PC-3 (cell line): Measurements from ENCODE around the gene RACK1. TPM values are rescaled to one million over a fixed set of nuclear protein-coding genes. Genes with fewer than 3 reads are reported as not detected.
"Not testable (repeated sequence)": the region's sequence is repeated elsewhere in the genome, so short reads cannot be mapped to it uniquely, and the experiment has no call there.

Source experiments
- ATAC-seq: fragments of 200-7000 bp; cut with Tn5 transposase; 2 replicates; pipeline ENCODE4 v1.9.1; 2020; ENCODE audit warnings: mild to moderate bottlenecking, moderate library complexity
- BruUV-seq: library from RNA; stranded (reverse); fragments of 400-500 nt; replicated peaks from 2 replicates; lab custom pipeline; 2021; lab: Mats Ljungman, UMichigan
- CTCF ChIA-PET: fragments of 300-600 bp; sonication (Branson Sonifier 250); formaldehyde crosslinking; loops from one replicate; lab custom pipeline; 2022; ENCODE audit warnings: antibody characterized with exemption; lab: Charles Lee
- POLR2A ChIA-PET: fragments of 300-600 bp; sonication (Branson Sonifier 250); formaldehyde crosslinking; loops from one replicate; lab custom pipeline; 2022; ENCODE audit warnings: antibody characterized with exemption; ENCODE audit not compliant: unreplicated experiment; lab: Charles Lee
- DNase-seq: peaks from one replicate; pipeline ENCODE4 v3.0.0-alpha.2; 2015
- H2AFZ ChIP-seq: fragments of 300-600 bp; sonication (generic); 2 replicates; pipeline ENCODE4 v1.6.0; 2016; ENCODE audit warnings: antibody characterized with exemption, low read length
- H3F3A ChIP-seq: fragments of 300-600 bp; sonication (generic); one replicate; pipeline ENCODE4 v1.6.0; 2017; ENCODE audit warnings: antibody characterized with exemption, low read length, control low read depth, mild to moderate bottlenecking; ENCODE audit not compliant: unreplicated experiment
- H3K27ac ChIP-seq: fragments of 300-600 bp; sonication (generic); 2 replicates; pipeline ENCODE4 v1.5.1; 2016; ENCODE audit warnings: mild to moderate bottlenecking, low read length
- H3K27me3 ChIP-seq: fragments of 300-600 bp; sonication (generic); 2 replicates; pipeline ENCODE4 v1.6.1; 2016; ENCODE audit warnings: low read length, mixed read lengths
- H3K36me3 ChIP-seq: fragments of 300-600 bp; sonication (generic); 2 replicates; pipeline ENCODE4 v1.6.1; 2016; ENCODE audit warnings: low read depth, mixed run types, low read length, mixed read lengths
- H3K4me1 ChIP-seq: fragments of 300-600 bp; sonication (generic); 2 replicates; pipeline ENCODE4 v1.5.1; 2016; ENCODE audit warnings: low read length; ENCODE audit not compliant: insufficient read depth
- H3K4me2 ChIP-seq: fragments of 300-600 bp; sonication (generic); 2 replicates; pipeline ENCODE4 v1.6.0; 2016; ENCODE audit warnings: low read length
- H3K4me3 ChIP-seq: fragments of 300-600 bp; sonication (generic); 2 replicates; pipeline ENCODE4 v1.5.1; 2016; ENCODE audit warnings: mild to moderate bottlenecking, low read length, mixed read lengths
- H3K79me2 ChIP-seq: fragments of 300-600 bp; sonication (generic); 2 replicates; pipeline ENCODE4 v1.6.1; 2017; ENCODE audit warnings: low read length, mixed read lengths
- H3K9ac ChIP-seq: fragments of 300-600 bp; sonication (generic); 2 replicates; pipeline ENCODE4 v1.6.0; 2016; ENCODE audit warnings: mild to moderate bottlenecking, low read length
- H3K9me2 ChIP-seq: fragments of 300-600 bp; sonication (generic); replicated peaks from 2 replicates; pipeline ENCODE4 v1.6.1; 2016; ENCODE audit warnings: mixed run types, low read length, mixed read lengths
- H3K9me3 ChIP-seq: fragments of 300-600 bp; sonication (generic); 2 replicates; pipeline ENCODE4 v1.6.1; 2016; ENCODE audit warnings: low read length, mixed read lengths
- H4K20me1 ChIP-seq: fragments of 300-600 bp; sonication (generic); 2 replicates; pipeline ENCODE4 v1.6.1; 2016; ENCODE audit warnings: low read length, mixed read lengths
- EZH2 ChIP-seq: fragments of 300-600 bp; sonication (generic); IDR thresholded peaks from one replicate; pipeline ENCODE4 v1.6.1; 2017; ENCODE audit warnings: antibody characterized with exemption, mild to moderate bottlenecking, low read length; ENCODE audit not compliant: unreplicated experiment
- EZH2phosphoT487 ChIP-seq: fragments of 300-600 bp; sonication (generic); IDR thresholded peaks from 2 replicates; pipeline ENCODE4 v1.6.1; 2018; ENCODE audit warnings: mild to moderate bottlenecking, antibody characterized with exemption, low read length, borderline replicate concordance
- intact Hi-C: fragments of 100-400 bp; cut with micrococcal nuclease; formaldehyde crosslinking; loops from 2 replicates; pipeline ENCODE4 v1.9.0; 2023
- total RNA-seq: library from RNA; depleted of rRNA; stranded (reverse); fragments of >200 nt; gene quantifications from 2 replicates; pipeline ENCODE4 v1.2.3, GENCODE V29; 2014
- TF ChIP-seq, protein P1 (sequence below): fragments of 300-600 bp; sonication (generic); conservative IDR thresholded peaks from 2 replicates; pipeline ENCODE4 v1.5.1; 2017; ENCODE audit warnings: antibody characterized with exemption, low read depth, mild to moderate bottlenecking, low read length

Gene RACK1
- total RNA-seq, 1 experiment from 2014 or later, result 3,047 TPM

DNA sequence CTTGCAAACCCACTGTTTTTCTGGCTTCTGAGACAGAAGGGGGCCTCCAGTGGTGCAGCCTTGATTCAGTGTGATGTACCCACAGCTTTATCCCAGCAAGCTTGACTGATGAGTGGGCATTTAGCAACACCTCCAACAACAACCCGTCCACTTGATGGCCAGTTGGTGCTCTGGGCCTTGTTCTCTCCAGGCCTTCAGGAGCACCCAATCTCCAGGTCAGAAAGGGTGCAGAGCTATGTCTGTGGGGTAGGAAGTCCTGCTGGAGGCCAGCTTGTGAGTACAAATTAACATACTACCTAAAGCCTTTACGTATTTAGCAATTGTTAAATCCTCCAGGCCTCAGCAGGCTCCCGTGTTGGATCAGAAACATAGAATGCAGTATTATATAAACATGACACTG, 27.4 kb upstream of the RACK1 start:
- H3K9me2 ChIP-seq, result no peaks in the 10 kb centered on the region
- no peaks in the 10 kb centered on the region for H3K36me3 ChIP-seq
- no peak overlapping the region for H3K27ac ChIP-seq
- no peaks in the 10 kb centered on the region for H4K20me1 ChIP-seq
- no peaks in the 10 kb centered on the region for H3K27me3 ChIP-seq
- no TSS peak for BruUV-seq
- intact Hi-C loops, result no loop called here
- no peaks in the 10 kb centered on the region for H3K9me3 ChIP-seq
- no peak overlapping the region for H2AFZ ChIP-seq
- H3K9ac ChIP-seq, result no peak overlapping the region
- ATAC-seq, result no peak
- no peaks in the 10 kb centered on the region for H3K4me1 ChIP-seq
- ChIA-PET CTCF (no interaction called here), POLR2A (no interaction called here)
- H3K4me3 ChIP-seq, result no peak overlapping the region
- no peak for DNase-seq
- H3K4me2 ChIP-seq, result no peak overlapping the region
- H3K79me2 ChIP-seq, result no peaks in the 10 kb centered on the region
- no peaks in the 10 kb centered on the region for H3F3A ChIP-seq
- no peak for TF ChIP-seq EZH2
- TF ChIP-seq, protein P1, sequence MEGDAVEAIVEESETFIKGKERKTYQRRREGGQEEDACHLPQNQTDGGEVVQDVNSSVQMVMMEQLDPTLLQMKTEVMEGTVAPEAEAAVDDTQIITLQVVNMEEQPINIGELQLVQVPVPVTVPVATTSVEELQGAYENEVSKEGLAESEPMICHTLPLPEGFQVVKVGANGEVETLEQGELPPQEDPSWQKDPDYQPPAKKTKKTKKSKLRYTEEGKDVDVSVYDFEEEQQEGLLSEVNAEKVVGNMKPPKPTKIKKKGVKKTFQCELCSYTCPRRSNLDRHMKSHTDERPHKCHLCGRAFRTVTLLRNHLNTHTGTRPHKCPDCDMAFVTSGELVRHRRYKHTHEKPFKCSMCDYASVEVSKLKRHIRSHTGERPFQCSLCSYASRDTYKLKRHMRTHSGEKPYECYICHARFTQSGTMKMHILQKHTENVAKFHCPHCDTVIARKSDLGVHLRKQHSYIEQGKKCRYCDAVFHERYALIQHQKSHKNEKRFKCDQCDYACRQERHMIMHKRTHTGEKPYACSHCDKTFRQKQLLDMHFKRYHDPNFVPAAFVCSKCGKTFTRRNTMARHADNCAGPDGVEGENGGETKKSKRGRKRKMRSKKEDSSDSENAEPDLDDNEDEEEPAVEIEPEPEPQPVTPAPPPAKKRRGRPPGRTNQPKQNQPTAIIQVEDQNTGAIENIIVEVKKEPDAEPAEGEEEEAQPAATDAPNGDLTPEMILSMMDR, result no peak

DNA sequence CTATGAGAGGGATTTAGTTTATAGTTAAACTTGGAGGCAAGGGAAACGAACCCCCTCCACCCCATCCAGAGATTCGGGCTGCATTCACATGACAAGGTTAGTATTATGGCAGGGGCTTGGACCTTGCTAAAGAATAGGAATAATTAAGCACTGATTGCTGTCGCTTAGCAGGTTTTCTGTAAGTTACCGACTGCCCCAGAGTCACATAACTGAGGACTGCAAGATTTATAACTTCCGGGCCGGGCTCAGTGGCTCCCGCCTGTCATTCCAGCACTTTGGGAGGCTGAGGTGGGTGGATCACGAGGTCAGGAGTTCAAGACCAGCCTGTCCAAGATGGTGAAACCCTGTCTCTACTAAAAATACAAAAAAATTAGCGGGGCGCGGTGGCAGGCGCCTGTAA, 24.2 kb upstream of the RACK1 start:
- H3K9me2 ChIP-seq, H3K79me2 ChIP-seq, H4K20me1 ChIP-seq, H3K4me3 ChIP-seq, POLR2A ChIA-PET, H3K4me1 ChIP-seq, BruUV-seq, H2AFZ ChIP-seq, H3K36me3 ChIP-seq, H3F3A ChIP-seq, DNase-seq, H3K27me3 ChIP-seq, H3K4me2 ChIP-seq, H3K9me3 ChIP-seq, H3K9ac ChIP-seq, intact Hi-C loops, H3K27ac ChIP-seq, CTCF ChIA-PET, ATAC-seq: not testable (repeated sequence)

DNA sequence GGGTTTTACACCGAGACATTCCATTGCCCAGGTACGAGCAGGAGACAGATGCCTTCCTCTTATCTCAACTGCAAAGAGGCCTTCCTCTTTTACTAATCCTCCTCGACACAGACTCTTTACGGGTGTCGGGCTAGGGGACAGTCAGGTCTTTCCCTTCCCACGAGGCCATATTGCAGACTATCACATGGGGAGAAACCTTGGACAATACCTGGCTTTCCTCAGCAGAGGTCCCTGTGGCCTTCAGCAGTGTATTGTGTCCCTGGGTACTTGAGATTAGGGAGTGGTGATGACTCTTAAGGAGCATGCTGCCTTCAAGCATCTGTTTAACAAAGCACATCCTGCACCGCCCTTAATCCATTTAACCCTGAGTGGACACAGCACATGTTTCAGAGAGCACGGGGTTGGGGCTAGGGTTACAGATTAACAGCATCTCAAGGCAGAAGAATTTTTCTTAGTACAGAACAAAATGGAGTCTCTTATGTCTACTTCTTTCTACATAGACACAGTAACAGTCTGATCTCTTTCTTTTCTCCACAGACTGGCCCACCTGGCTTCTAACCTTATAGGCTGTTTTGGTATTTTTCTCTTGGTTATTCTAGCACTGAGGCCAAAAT, 23.7 kb upstream of the RACK1 start:
- H3K79me2 ChIP-seq, BruUV-seq, H4K20me1 ChIP-seq, H3K27ac ChIP-seq, CTCF ChIA-PET, DNase-seq, H3K4me2 ChIP-seq, H3K9me2 ChIP-seq, intact Hi-C loops, H3K9ac ChIP-seq, H3K27me3 ChIP-seq, POLR2A ChIA-PET, H3K4me1 ChIP-seq, H3K4me3 ChIP-seq, H3F3A ChIP-seq, H2AFZ ChIP-seq, H3K36me3 ChIP-seq, H3K9me3 ChIP-seq: not testable (repeated sequence)
- ATAC-seq, result peak; percentile 24; the same call in 1 of the 2 replicates

DNA sequence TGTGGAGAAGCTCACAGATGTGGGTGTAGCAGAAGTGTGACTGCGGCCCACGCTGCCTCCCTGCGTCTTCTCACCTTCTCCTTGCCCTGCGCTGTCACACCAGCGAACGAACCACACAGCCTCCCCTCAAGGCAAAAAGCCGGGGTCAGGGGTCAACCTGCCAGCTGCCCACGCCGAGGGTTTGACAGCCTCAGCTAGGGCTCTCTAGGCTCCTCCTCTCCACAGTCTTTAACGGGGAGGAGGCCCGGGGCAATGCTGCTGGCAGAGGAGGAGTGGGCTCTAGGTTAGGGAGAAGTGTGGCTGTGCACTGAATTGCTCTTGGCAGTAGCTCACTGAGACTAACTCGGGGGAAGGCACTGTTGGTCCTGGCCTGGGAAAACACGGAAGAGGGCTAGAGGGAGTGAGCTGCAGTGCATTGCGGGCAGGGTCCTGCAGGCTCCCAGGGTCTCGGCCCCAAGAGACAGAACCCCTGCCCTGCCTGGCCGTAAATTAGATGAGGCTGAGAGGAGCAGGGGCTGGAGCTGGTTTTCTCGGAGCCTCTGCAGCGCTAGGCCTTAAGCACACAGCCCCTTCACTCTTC, 21.5 kb upstream of the RACK1 start:
- no peak for DNase-seq
- intact Hi-C loops, result no loop called here
- POLR2A ChIA-PET, result interaction anchor here (0.6 kb wide), 1 partner anchor 42 kb away, joined by 14 read pairs; no protein-coding TSS in a partner anchor
- Histone ChIP-seq H3K4me1 (no peaks in the 10 kb centered on the region), H4K20me1 (no peaks in the 10 kb centered on the region), H3K4me3 (no peak overlapping the region), H3F3A (no peaks in the 10 kb centered on the region), H2AFZ (no peak overlapping the region), H3K79me2 (peaks cover 16% of the 10 kb centered on the region), H3K4me2 (no peak overlapping the region), H3K36me3 (no peaks in the 10 kb centered on the region), H3K27ac (no peak overlapping the region), H3K9ac (no peak overlapping the region), H3K9me2 (no peaks in the 10 kb centered on the region), H3K27me3 (no peaks in the 10 kb centered on the region), H3K9me3 (no peaks in the 10 kb centered on the region)
- TF ChIP-seq EZH2, result no peak
- no peak for TF ChIP-seq EZH2phosphoT487
- TF ChIP-seq, protein P1, result no peak
- ATAC-seq, result no peak
- no TSS peak for BruUV-seq
- CTCF ChIA-PET, result no interaction called here
